ENCODE measurements around the gene TMPRSS4. TPM values are rescaled to one million over a fixed set of nuclear protein-coding genes. Genes with fewer than 3 reads are reported as not detected.

TMPRSS4 gene
- total and polyA plus RNA-seq, 9 of the 15 experiments (the other 6 are each of a cell fraction or from before 2014, with no cell fraction given): 4.0 to 10.0 (median 5.6) TPM

GRCh38 chr11:118135051-118135795 lies 58.3 kb downstream of the TMPRSS4 start (continued):
- TF ChIP-seq ZNF79 (CRISPR knock-in tag; IDR thresholded peaks at IDR 0.05; ENCODE audit: low read depth) (no peak), RBM17 (IDR thresholded peaks at IDR 0.05; ENCODE audit: borderline replicate concordance, low read depth, low read length) (no peak), ZNF586 (CRISPR knock-in tag; conservative IDR thresholded peaks at IDR 0.05) (no peak), MAX (CRISPR knock-in tag; IDR thresholded peaks at IDR 0.05) (no peak), ZNF717 (CRISPR knock-in tag; IDR thresholded peaks at IDR 0.05) (no peak), CGGBP1 (CRISPR knock-in tag; IDR thresholded peaks at IDR 0.05) (no peak)

- 0% methylated on average over 1 of the region's 5 CpGs for WGBS (ENCODE audit: insufficient coverage, low coverage, missing lambda C conversion rate)
- no peaks in the 10 kb centered on the region for H3K36me3 ChIP-seq (ENCODE audit: control insufficient read depth, insufficient read depth, low read length)
- no peak overlapping the region for H3K4me2 ChIP-seq (ENCODE audit: insufficient read depth, low read length)
- DNase-seq (ENCODE audit: extremely low read depth in 1 of 4, low spot score in 3 of 4) (no peak), FAIRE-seq (no peak), ATAC-seq (no peak)
- H3K27ac ChIP-seq (ENCODE audit: extremely low read depth, low read depth, low read length): no peak overlapping the region
- no peaks in the 10 kb centered on the region for H3K79me2 ChIP-seq (ENCODE audit: control insufficient read depth, insufficient read depth, low read length)
- H3K9me1 ChIP-seq (ENCODE audit: control insufficient read depth, insufficient read depth, low read length): peaks cover 3% of the 10 kb centered on the region
- intact Hi-C loops (cut with micrococcal nuclease) (no loop called here), in situ Hi-C loops (cut with MboI) (no loop called here)
- TF ChIP-seq ZNF592 (IDR thresholded peaks at IDR 0.05) (no peak), MXD1 (CRISPR knock-in tag; IDR thresholded peaks at IDR 0.05; ENCODE audit: borderline replicate concordance, poor library complexity, severe bottlenecking) (no peak), ASH1L (IDR thresholded peaks at IDR 0.05; ENCODE audit: borderline replicate concordance, low read depth, partially characterized antibody) (no peak), BMI1 (IDR thresholded peaks at IDR 0.05; ENCODE audit: low read length) (no peak), PTRF (tag; IDR thresholded peaks at IDR 0.05) (no peak), TEAD2 (tag; IDR thresholded peaks at IDR 0.05) (no peak)
- H3K4me1 ChIP-seq (replicated peaks in 1 of 2; ENCODE audit: control insufficient read depth in 2 of 2, insufficient read depth in 2 of 2, low read length in 2 of 2): no peaks in the 10 kb centered on the region
- H2AFZ ChIP-seq (ENCODE audit: low read depth, low read length): no peak overlapping the region
- ChIA-PET POLR2A (interaction anchor here (0.9 kb wide), 1 partner anchor 24 kb away, joined by 4 read pairs; no protein-coding TSS in a partner anchor), CTCF (ENCODE audit: low intra/inter-chr PET ratio) (no interaction called here)
- H3K9ac ChIP-seq (ENCODE audit: insufficient read depth in 1 of 2, low read depth in 2 of 2, low read length in 2 of 2): no peak overlapping the region
- no TSS peak for BruUV-seq (replicated peaks)
- H3K9me3 ChIP-seq (replicated peaks; ENCODE audit: control insufficient read depth, insufficient read depth, low read depth, low read length): no peaks in the 10 kb centered on the region
- no peak overlapping the region for H3K4me3 ChIP-seq
- H3K27me3 ChIP-seq (ENCODE audit: control insufficient read depth in 2 of 2, insufficient read depth in 2 of 2, low read length in 2 of 2): peaks cover 22 to 58% of the 10 kb centered on the region in 2 experiments
- H4K20me1 ChIP-seq (replicated peaks; ENCODE audit: control insufficient read depth, insufficient read depth, low read length): no peaks in the 10 kb centered on the region; the same call in 1 of the 2 replicates
Measured at GRCh38 chr11:118135796-118136165, 58.9 kb downstream of the TMPRSS4 start.
